H1 (cell line): ENCODE measurements around the gene C19orf25. TPM values are rescaled to one million over a fixed set of nuclear protein-coding genes. Genes with fewer than 3 reads are reported as not detected.

ENCODE experiments used
- BACH1 ChIP-seq: IDR thresholded peaks from 2 replicates; pipeline ENCODE4 v1.6.1; 2012; ENCODE audit warnings: low read length, improper control_type of control experiment
- CBX5 ChIP-seq: fragments of 300-800, 300-1000 bp; sonication (generic); IDR thresholded peaks from 2 replicates; pipeline ENCODE4 v1.7.1; 2016; ENCODE audit warnings: antibody characterized with exemption, low read length, low read depth
- EZH2 ChIP-seq: fragments of 200-600 bp; sonication (generic); IDR thresholded peaks from 2 replicates; pipeline ENCODE4 v1.7.1; 2012; ENCODE audit warnings: low read depth, mild to moderate bottlenecking, moderate library complexity, low read length, inconsistent platforms; ENCODE audit not compliant: severe bottlenecking
- GTF2F1 ChIP-seq: IDR thresholded peaks from 2 replicates; pipeline ENCODE4 v1.6.1; 2012; ENCODE audit warnings: low read depth, low read length, improper control_type of control experiment, borderline replicate concordance
- POLR2A ChIP-seq, 2 experiments: IDR thresholded peaks; 1 replicate in 1 of 2; 2 replicates in 1 of 2; pipeline ENCODE4 v1.6.1; 2011; ENCODE audit warnings: low read depth in 2 of 2, low read length in 2 of 2, mild to moderate bottlenecking in 2 of 2; ENCODE audit errors: control extremely low read depth in 1 of 2
- SIRT6 ChIP-seq: IDR thresholded peaks from one replicate; pipeline ENCODE4 v1.7.1; 2012; ENCODE audit warnings: low read length, inconsistent platforms
- SUZ12 ChIP-seq: fragments of 200-600 bp; sonication (generic); IDR thresholded peaks from 2 replicates; pipeline ENCODE4 v1.6.1; 2012; ENCODE audit warnings: mild to moderate bottlenecking, inconsistent platforms, low read length, moderate library complexity, mixed read lengths
- TAF7 ChIP-seq: optimal IDR thresholded peaks from 2 replicates; pipeline ENCODE3; 2011; ENCODE audit warnings: low read depth, mild to moderate bottlenecking, inconsistent platforms, low read length, moderate library complexity, borderline replicate concordance
- polyA plus RNA-seq, 7 experiments: library from polyadenylated mRNA; depleted of rRNA in 3 of 7; stranded (reverse) in 5 of 7; unstranded in 2 of 7; fragments of >200 nt in 5 of 7; fragments of 200-250 nt in 2 of 7; gene quantifications; 1 replicate in 5 of 7; 2 replicates in 1 of 7; 4 replicates in 1 of 7; pipeline versions ENCODE4 v1.2.1 to v1.2.3, GENCODE V29; 2011 to 2013; ENCODE audit warnings: missing spikeins in 2 of 7, mixed read lengths in 2 of 7
- total RNA-seq: library from RNA; stranded (reverse); fragmentation: NEBNext Ultra II Directional; extraction: Animal tissue kit (Norgen Biotek cat#: 25700); gene quantifications from 2 replicates; pipeline ENCODE4 v1.2.1, GENCODE V29; 2021
- TF ChIP-seq, protein P1 (sequence below): fragments of 300-600 bp; sonication (generic); IDR thresholded peaks from 2 replicates; pipeline ENCODE4 v1.7.1; 2012; ENCODE audit warnings: low read length, moderate library complexity, mild to moderate bottlenecking, inconsistent platforms; ENCODE audit not compliant: insufficient replicate concordance

Gene C19orf25
- total and polyA plus RNA-seq, 2 of the 8 experiments (the other 6 are each of a cell fraction or from before 2014, with no cell fraction given), result 41.3 to 67.4 TPM

- TF ChIP-seq SUZ12 (no peak), EZH2 (no peak), SIRT6 (no peak), CBX5 (no peak), GTF2F1 (no peak), BACH1 (no peak), POLR2A (IDR thresholded peaks at IDR 0.05; ENCODE audit: control extremely low read depth in 1 of 2, low read depth in 2 of 2, low read length in 2 of 2) (no peak), TAF7 (no peak)
- TF ChIP-seq, protein P1, sequence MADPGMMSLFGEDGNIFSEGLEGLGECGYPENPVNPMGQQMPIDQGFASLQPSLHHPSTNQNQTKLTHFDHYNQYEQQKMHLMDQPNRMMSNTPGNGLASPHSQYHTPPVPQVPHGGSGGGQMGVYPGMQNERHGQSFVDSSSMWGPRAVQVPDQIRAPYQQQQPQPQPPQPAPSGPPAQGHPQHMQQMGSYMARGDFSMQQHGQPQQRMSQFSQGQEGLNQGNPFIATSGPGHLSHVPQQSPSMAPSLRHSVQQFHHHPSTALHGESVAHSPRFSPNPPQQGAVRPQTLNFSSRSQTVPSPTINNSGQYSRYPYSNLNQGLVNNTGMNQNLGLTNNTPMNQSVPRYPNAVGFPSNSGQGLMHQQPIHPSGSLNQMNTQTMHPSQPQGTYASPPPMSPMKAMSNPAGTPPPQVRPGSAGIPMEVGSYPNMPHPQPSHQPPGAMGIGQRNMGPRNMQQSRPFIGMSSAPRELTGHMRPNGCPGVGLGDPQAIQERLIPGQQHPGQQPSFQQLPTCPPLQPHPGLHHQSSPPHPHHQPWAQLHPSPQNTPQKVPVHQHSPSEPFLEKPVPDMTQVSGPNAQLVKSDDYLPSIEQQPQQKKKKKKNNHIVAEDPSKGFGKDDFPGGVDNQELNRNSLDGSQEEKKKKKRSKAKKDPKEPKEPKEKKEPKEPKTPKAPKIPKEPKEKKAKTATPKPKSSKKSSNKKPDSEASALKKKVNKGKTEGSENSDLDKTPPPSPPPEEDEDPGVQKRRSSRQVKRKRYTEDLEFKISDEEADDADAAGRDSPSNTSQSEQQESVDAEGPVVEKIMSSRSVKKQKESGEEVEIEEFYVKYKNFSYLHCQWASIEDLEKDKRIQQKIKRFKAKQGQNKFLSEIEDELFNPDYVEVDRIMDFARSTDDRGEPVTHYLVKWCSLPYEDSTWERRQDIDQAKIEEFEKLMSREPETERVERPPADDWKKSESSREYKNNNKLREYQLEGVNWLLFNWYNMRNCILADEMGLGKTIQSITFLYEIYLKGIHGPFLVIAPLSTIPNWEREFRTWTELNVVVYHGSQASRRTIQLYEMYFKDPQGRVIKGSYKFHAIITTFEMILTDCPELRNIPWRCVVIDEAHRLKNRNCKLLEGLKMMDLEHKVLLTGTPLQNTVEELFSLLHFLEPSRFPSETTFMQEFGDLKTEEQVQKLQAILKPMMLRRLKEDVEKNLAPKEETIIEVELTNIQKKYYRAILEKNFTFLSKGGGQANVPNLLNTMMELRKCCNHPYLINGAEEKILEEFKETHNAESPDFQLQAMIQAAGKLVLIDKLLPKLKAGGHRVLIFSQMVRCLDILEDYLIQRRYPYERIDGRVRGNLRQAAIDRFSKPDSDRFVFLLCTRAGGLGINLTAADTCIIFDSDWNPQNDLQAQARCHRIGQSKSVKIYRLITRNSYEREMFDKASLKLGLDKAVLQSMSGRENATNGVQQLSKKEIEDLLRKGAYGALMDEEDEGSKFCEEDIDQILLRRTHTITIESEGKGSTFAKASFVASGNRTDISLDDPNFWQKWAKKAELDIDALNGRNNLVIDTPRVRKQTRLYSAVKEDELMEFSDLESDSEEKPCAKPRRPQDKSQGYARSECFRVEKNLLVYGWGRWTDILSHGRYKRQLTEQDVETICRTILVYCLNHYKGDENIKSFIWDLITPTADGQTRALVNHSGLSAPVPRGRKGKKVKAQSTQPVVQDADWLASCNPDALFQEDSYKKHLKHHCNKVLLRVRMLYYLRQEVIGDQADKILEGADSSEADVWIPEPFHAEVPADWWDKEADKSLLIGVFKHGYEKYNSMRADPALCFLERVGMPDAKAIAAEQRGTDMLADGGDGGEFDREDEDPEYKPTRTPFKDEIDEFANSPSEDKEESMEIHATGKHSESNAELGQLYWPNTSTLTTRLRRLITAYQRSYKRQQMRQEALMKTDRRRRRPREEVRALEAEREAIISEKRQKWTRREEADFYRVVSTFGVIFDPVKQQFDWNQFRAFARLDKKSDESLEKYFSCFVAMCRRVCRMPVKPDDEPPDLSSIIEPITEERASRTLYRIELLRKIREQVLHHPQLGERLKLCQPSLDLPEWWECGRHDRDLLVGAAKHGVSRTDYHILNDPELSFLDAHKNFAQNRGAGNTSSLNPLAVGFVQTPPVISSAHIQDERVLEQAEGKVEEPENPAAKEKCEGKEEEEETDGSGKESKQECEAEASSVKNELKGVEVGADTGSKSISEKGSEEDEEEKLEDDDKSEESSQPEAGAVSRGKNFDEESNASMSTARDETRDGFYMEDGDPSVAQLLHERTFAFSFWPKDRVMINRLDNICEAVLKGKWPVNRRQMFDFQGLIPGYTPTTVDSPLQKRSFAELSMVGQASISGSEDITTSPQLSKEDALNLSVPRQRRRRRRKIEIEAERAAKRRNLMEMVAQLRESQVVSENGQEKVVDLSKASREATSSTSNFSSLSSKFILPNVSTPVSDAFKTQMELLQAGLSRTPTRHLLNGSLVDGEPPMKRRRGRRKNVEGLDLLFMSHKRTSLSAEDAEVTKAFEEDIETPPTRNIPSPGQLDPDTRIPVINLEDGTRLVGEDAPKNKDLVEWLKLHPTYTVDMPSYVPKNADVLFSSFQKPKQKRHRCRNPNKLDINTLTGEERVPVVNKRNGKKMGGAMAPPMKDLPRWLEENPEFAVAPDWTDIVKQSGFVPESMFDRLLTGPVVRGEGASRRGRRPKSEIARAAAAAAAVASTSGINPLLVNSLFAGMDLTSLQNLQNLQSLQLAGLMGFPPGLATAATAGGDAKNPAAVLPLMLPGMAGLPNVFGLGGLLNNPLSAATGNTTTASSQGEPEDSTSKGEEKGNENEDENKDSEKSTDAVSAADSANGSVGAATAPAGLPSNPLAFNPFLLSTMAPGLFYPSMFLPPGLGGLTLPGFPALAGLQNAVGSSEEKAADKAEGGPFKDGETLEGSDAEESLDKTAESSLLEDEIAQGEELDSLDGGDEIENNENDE, result no peak
Measured at GRCh38 chr19:1490311-1491113, 11.5 kb upstream of the C19orf25 start, which contains the start of gene PCSK4 (continued).
